Suprapubic skin (tissue), 3 donors: Measurements from ENCODE around the gene FSIP2.

Experiments used
- CTCF ChIP-seq, 2 donors: fragments of 200-600 bp in 1 of 2; fragments of 450-650 bp in 1 of 2; sonication (generic) in 1 of 2; IDR thresholded peaks; one replicate each; pipeline ENCODE4 v1.5.1; 2016 to 2019; ENCODE audit warnings: antibody characterized with exemption in 2 of 2, mild to moderate bottlenecking in 1 of 2, moderate library complexity in 1 of 2
- EP300 ChIP-seq: sonication (generic); formaldehyde crosslinking; IDR thresholded peaks from one replicate; pipeline ENCODE4 v1.6.1; 2017; ENCODE audit warnings: antibody characterized with exemption
- POLR2A ChIP-seq, 2 donors: fragments of 450-650 bp; IDR thresholded peaks; one replicate each; pipeline ENCODE4 v1.6.1; 2017; ENCODE audit warnings: antibody characterized with exemption in 2 of 2, mild to moderate bottlenecking in 2 of 2, moderate library complexity in 2 of 2

DNA sequence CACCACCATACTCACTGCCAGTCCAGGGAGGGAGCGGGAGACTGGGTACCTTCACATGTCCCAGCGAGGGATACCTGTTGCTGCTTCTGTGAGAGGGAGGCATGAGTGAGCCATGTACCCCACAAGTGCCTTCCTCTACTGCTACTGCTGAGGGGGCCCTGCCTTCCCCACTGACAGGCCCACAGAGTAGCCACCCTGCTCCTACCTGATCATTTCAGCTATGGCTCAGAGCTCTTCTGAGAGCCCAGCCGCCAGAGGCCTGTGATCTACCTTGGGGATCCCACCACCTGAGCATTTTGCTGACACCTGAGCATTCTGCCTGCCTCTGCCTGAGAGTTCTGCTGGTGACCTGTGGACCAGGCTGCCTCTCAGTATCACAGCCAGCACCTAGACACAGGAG, 137.6 kb downstream of the FSIP2 start:
- TF ChIP-seq CTCF (IDR thresholded peaks at IDR 0.05) (no peak), POLR2A (IDR thresholded peaks at IDR 0.05) (no peak), EP300 (no peak)
